ENCODE results near the gene MRPL42. TPM values are rescaled to one million over a fixed set of nuclear protein-coding genes. Genes with fewer than 3 reads are reported as not detected.

The MRPL42 gene
- total RNA-seq, 2 donors from 2014 or later: 42.2 to 70.0 TPM

GRCh38 chr12:93500667-93501066 lies 33.4 kb downstream of the MRPL42 start:
- Mint-ChIP-seq H3K4me1 (peaks cover 15% of the 10 kb centered on the region), H3K27me3 (no peaks in the 10 kb centered on the region), H3K27ac (no peak overlapping the region), H3K9me3 (no peaks in the 10 kb centered on the region), H3K4me3 (no peak overlapping the region), H3K36me3 (ENCODE audit: low read depth) (peaks cover 54% of the 10 kb centered on the region)
- ATAC-seq (replicated peaks): no peak

DNA sequence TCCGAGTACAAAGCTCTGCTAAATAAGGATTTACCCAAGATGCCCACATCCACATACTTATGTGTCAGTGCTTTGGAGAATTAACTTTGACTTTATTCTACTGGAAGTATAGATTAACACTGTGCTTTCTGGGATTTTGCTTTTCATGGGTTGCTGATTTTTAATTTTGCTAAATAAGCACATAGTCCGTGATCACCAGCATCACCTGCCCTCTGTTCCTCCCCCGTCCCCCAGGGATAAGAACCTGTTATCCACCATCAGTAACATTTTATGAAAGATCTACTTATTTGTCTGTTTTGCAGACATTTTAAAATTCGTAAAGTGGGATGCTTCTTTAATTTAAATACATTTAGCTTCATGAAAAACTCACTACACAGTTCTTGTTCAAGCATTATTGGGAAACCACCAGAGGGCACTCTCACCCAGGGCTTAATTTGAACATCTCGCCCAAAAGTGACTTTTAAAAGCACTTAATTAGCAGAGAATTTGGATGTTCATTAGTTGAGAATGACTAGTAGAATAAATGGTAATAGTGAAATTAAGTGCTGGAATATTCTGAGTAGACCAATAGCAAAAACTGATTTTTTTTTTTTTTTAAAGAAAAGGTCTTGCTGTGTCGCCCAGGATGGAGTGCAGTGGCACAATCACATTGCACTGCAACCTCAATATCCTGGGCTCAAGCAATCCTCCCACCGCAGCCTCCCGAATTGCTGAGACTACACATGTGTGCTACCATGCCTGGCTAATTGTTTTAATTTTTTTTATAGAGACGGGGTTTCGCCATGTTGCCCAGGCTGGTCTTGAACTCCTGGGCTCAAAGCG lies 35.7 kb downstream of the MRPL42 start:
- Mint-ChIP-seq H3K9me3 (no peaks in the 10 kb centered on the region), H3K4me1 (peaks cover 5% of the 10 kb centered on the region), H3K4me3 (no peak overlapping the region), H3K36me3 (ENCODE audit: low read depth) (peaks cover 35% of the 10 kb centered on the region), H3K27me3 (no peaks in the 10 kb centered on the region), H3K27ac (no peak overlapping the region)
- ATAC-seq (replicated peaks): no peak

GRCh38 chr12:93507165-93507564 lies 39.9 kb downstream of the MRPL42 start:
- H3K27me3 Mint-ChIP-seq: no peaks in the 10 kb centered on the region
- no peaks in the 10 kb centered on the region for H3K9me3 Mint-ChIP-seq
- H3K27ac Mint-ChIP-seq: no peak overlapping the region
- H3K4me3 Mint-ChIP-seq: no peak overlapping the region
- H3K36me3 Mint-ChIP-seq (ENCODE audit: low read depth): peaks cover 20% of the 10 kb centered on the region
- peaks cover 5% of the 10 kb centered on the region for H3K4me1 Mint-ChIP-seq
- ATAC-seq (replicated peaks): no peak

DNA sequence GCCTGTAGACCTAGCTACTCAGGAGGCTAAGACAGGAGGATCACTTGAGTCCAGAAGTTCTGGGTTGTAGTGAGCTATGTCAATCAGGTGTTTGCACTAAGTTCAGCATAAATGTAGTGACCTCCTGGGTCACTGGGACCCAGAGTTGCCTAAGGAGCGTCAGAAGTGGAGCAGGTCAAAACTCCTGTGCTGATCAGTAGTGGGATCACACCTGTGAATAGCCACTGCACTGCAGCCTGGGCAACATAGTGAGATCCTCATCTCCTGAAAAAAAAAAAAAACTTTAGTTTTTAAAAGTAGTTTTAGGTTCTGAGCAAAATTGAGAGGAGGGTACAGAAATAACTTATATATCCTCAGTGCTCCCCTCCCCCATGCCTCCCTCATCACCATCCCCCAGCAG lies 42.2 kb downstream of the MRPL42 start:
- H3K4me1 Mint-ChIP-seq: peaks cover 5% of the 10 kb centered on the region
- no peaks in the 10 kb centered on the region for H3K27me3 Mint-ChIP-seq
- no peaks in the 10 kb centered on the region for H3K9me3 Mint-ChIP-seq
- no peak for ATAC-seq (replicated peaks)
- H3K27ac Mint-ChIP-seq: no peak overlapping the region
- peaks cover 8% of the 10 kb centered on the region for H3K36me3 Mint-ChIP-seq (ENCODE audit: low read depth)
- no peak overlapping the region for H3K4me3 Mint-ChIP-seq

DNA sequence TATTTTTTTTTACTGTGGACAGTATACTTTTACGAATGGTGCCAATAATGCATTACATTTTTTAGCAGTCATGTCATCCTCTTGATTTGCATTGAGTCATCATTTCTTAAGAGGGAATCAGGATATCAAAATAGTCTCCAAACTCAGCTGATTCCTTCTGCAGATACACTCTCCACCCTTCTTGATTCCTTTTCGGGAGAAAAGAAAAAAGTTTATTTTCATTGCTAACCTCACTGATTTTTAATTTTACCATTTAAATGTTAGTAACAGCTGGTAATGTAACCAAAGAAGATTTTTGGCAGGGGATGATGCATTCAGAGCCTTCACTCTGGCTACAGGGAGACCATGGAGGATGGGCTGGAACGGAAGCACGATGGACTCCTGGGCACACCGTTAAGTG lies 47.5 kb downstream of the MRPL42 start:
- Mint-ChIP-seq H3K27ac (no peak overlapping the region), H3K9me3 (no peaks in the 10 kb centered on the region), H3K27me3 (no peaks in the 10 kb centered on the region), H3K4me3 (no peak overlapping the region), H3K36me3 (ENCODE audit: low read depth) (peaks cover 2% of the 10 kb centered on the region), H3K4me1 (no peaks in the 10 kb centered on the region)
- ATAC-seq (replicated peaks): no peak

GRCh38 chr12:93518725-93519124 lies 51.4 kb downstream of the MRPL42 start:
- peaks cover 3% of the 10 kb centered on the region for H3K4me1 Mint-ChIP-seq
- no peaks in the 10 kb centered on the region for H3K27me3 Mint-ChIP-seq
- no peak overlapping the region for H3K27ac Mint-ChIP-seq
- no peaks in the 10 kb centered on the region for H3K36me3 Mint-ChIP-seq (ENCODE audit: low read depth)
- H3K4me3 Mint-ChIP-seq: no peak overlapping the region
- ATAC-seq (replicated peaks): no peak
- no peaks in the 10 kb centered on the region for H3K9me3 Mint-ChIP-seq

DNA sequence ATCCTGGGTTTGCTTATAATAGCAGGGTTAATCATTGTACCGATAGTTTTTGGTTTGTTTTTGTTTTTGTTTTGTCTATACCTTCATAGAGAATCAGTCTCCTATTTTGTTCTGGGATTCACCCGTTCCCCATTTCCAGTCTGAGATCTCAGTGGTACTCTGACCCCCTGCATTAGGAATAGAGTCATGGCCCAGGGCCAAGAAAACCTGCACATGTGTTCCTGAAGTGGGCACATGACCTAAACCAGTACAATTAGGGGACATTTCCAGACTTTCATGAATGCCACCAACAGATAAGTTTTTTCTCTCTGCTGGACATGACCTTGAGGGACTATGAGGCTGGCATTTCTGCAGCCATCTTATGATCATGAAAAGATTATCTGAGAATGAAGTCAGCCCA lies 52.5 kb downstream of the MRPL42 start:
- peaks cover 5% of the 10 kb centered on the region for H3K27me3 Mint-ChIP-seq
- no peak for ATAC-seq (replicated peaks)
- no peaks in the 10 kb centered on the region for H3K36me3 Mint-ChIP-seq (ENCODE audit: low read depth)
- H3K4me3 Mint-ChIP-seq: no peak overlapping the region
- H3K9me3 Mint-ChIP-seq: no peaks in the 10 kb centered on the region
- peaks cover 3% of the 10 kb centered on the region for H3K4me1 Mint-ChIP-seq
- H3K27ac Mint-ChIP-seq: no peak overlapping the region

DNA sequence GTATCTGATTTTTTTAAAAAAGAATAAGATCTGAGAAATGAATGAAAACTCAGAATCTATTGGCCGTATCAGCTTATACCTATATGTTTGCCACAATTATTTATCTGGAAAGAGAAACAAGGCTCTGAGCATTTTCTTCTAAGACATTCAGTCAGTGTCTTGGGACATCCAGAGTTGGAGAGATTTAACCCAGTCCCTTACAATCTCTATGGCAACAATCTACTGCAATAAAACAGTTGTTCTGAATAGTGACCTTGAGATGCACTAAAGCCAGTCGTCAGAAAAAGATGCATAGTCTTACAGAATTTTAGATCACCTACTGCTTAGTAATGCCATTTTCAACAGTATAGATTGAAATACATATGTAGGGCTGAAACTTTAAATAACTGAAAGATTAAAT lies 53.1 kb downstream of the MRPL42 start:
- Mint-ChIP-seq H3K4me3 (no peak overlapping the region), H3K27me3 (peaks cover 5% of the 10 kb centered on the region), H3K4me1 (peaks cover 3% of the 10 kb centered on the region), H3K36me3 (ENCODE audit: low read depth) (no peaks in the 10 kb centered on the region), H3K9me3 (no peaks in the 10 kb centered on the region), H3K27ac (no peak overlapping the region)
- no peak for ATAC-seq (replicated peaks)

- Mint-ChIP-seq H3K27me3 (peaks cover 5% of the 10 kb centered on the region), H3K9me3 (no peaks in the 10 kb centered on the region), H3K4me3 (no peak overlapping the region), H3K27ac (no peak overlapping the region), H3K4me1 (peaks cover 7% of the 10 kb centered on the region), H3K36me3 (ENCODE audit: low read depth) (no peaks in the 10 kb centered on the region)
- ATAC-seq (replicated peaks): no peak
These were observed 54.1 kb downstream of the MRPL42 start for GRCh38 chr12:93521225-93522080.

- H3K9me3 Mint-ChIP-seq: no peaks in the 10 kb centered on the region
- no peak for ATAC-seq (replicated peaks)
- no peaks in the 10 kb centered on the region for H3K36me3 Mint-ChIP-seq (ENCODE audit: low read depth)
These were observed 57.2 kb downstream of the MRPL42 start for GRCh38 chr12:93524386-93525133.

DNA sequence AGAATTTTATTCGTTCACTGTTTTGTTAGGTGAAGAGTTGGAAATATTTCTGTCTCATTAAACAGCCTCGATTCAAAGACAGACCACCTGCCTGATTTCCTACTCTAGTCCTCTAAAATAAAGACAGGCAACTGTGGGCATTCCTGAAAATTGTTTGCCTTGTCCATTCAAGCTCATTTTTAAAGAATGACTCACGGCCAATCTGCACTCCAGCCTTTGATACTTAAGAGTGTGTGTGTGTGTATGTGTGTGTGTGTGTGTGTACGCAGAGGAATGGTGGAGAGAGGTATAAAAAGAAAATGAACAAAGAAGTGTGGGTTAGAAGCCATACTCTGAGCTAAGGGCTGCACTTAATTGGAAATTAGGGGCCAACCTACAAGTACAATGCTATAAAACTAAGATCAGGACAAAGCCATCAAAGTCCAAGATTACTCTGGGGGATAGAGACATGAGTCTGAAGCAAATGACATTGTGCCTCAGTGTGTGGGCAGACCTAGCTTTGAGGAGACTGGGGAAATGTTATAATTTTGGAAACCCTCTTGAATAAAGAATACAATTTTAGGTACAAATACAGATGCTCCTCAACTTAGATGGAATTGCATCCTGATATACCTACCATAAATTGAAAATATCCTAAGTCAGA lies 59.6 kb downstream of the MRPL42 start:
- Mint-ChIP-seq H3K27ac (no peak overlapping the region), H3K4me1 (peaks cover 16% of the 10 kb centered on the region), H3K9me3 (no peaks in the 10 kb centered on the region), H3K36me3 (ENCODE audit: low read depth) (no peaks in the 10 kb centered on the region), H3K4me3 (no peak overlapping the region), H3K27me3 (peaks cover 5% of the 10 kb centered on the region)
- ATAC-seq (replicated peaks): no peak

More at GRCh38 chr12:93524386-93525133, 57.2 kb downstream of the MRPL42 start:
- H3K4me3 Mint-ChIP-seq: no peak overlapping the region
- H3K27ac Mint-ChIP-seq: no peak overlapping the region
- H3K4me1 Mint-ChIP-seq: peaks cover 8% of the 10 kb centered on the region
- H3K27me3 Mint-ChIP-seq: peaks cover 5% of the 10 kb centered on the region

- Mint-ChIP-seq H3K4me1 (peaks cover 16% of the 10 kb centered on the region), H3K9me3 (no peaks in the 10 kb centered on the region), H3K4me3 (peak overlapping the region; percentile 19), H3K27ac (peak overlapping the region; percentile 67), H3K36me3 (ENCODE audit: low read depth) (no peaks in the 10 kb centered on the region), H3K27me3 (no peaks in the 10 kb centered on the region)
- no peak for ATAC-seq (replicated peaks)
These were observed 63.0 kb downstream of the MRPL42 start for GRCh38 chr12:93530358-93530757.

DNA sequence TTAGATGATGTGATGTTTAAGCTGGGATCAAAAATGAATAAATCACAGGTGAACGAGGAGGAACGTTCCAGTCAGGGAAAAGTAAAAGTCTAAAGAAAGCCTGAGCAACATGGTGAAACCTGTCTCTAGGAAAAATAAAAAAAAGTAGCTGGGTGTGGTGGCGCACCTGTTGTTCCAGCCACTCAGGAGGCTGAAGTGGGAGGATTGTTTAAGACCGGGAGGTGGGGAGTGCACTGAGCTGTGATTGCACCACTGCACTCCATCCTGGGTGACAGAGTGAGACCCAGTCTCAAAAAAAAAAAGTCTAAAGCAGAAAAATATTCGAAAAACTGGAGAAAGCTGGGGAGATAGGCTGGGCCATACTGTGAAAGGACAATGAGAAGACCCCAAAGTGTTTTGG lies 66.0 kb downstream of the MRPL42 start:
- Mint-ChIP-seq H3K27me3 (no peaks in the 10 kb centered on the region), H3K4me3 (no peak overlapping the region), H3K36me3 (ENCODE audit: low read depth) (no peaks in the 10 kb centered on the region), H3K9me3 (no peaks in the 10 kb centered on the region), H3K4me1 (peaks cover 13% of the 10 kb centered on the region), H3K27ac (no peak overlapping the region)
- no peak for ATAC-seq (replicated peaks)

DNA sequence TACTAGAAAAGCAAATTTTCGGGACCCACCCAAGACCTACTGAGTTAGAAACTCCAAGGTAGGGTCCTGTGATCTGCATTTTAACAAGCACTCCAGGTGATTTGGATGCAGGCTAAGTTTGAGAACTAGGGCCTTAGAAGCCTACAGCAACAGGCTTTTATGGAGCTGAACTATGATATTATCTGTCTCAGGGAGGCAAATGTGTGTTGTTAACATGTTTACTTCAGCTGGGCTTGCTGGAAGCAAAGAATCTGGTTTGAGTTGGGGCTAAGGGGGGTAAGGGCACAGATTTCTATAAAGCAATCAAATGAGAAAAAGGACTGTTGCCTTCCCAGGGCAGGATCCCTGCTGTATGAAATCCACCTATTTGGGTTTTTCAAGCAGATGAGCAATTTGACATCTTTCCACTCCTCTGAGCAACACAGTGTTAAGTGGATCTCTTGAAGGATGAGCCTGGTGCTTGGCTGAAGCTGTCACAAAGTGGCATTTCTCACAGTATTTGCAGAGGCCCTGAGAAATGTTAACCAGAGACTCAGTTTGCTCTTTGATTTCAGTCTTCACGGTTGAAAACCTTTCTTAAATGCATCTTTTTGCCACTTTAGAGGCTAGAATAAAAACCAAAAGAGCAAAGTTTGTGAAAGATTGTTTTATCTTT lies 68.9 kb downstream of the MRPL42 start:
- Mint-ChIP-seq H3K4me1 (peaks cover 7% of the 10 kb centered on the region), H3K4me3 (no peak overlapping the region), H3K27me3 (no peaks in the 10 kb centered on the region), H3K9me3 (no peaks in the 10 kb centered on the region), H3K36me3 (ENCODE audit: low read depth) (no peaks in the 10 kb centered on the region), H3K27ac (no peak overlapping the region)
- no peak for ATAC-seq (replicated peaks)
